HEK293 (cell line): ENCODE measurements around the gene RNF41.

Source experiments
- MZF1 ChIP-seq: fragments of 450-650 bp; formaldehyde crosslinking; IDR thresholded peaks from 2 replicates; pipeline ENCODE4 v1.5.1; 2017; ENCODE audit warnings: missing biosample characterization, missing genetic modification characterization, borderline replicate concordance
- SCRT2 ChIP-seq: fragments of 450-650 bp; formaldehyde crosslinking; IDR thresholded peaks from 2 replicates; pipeline ENCODE4 v1.5.1; 2016; ENCODE audit warnings: missing biosample characterization, missing genetic modification characterization
- SP3 ChIP-seq: fragments of 450-650 bp; formaldehyde crosslinking; IDR thresholded peaks from 2 replicates; pipeline ENCODE4 v1.5.1; 2016; ENCODE audit warnings: missing biosample characterization, missing genetic modification characterization
- ZEB2 ChIP-seq: fragments of 450-650 bp; formaldehyde crosslinking; IDR thresholded peaks from 2 replicates; pipeline ENCODE4 v1.5.1; 2016; ENCODE audit warnings: missing biosample characterization, missing genetic modification characterization
- ZNF121 ChIP-seq: fragments of 450-650 bp; formaldehyde crosslinking; IDR thresholded peaks from 2 replicates; pipeline ENCODE4 v1.5.1; 2016; ENCODE audit warnings: missing biosample characterization, missing genetic modification characterization
- ZNF169 ChIP-seq: fragments of 450-650 bp; formaldehyde crosslinking; IDR thresholded peaks from 2 replicates; pipeline ENCODE4 v1.5.1; 2016; ENCODE audit warnings: missing biosample characterization, missing genetic modification characterization
- ZNF24 ChIP-seq: fragments of 450-650 bp; formaldehyde crosslinking; IDR thresholded peaks from 2 replicates; pipeline ENCODE4 v1.5.1; 2016; ENCODE audit warnings: missing biosample characterization, missing genetic modification characterization
- ZNF248 ChIP-seq: fragments of 450-650 bp; formaldehyde crosslinking; IDR thresholded peaks from 2 replicates; pipeline ENCODE4 v1.5.1; 2017; ENCODE audit warnings: missing biosample characterization, missing genetic modification characterization
- ZNF600 ChIP-seq: fragments of 450-650 bp; formaldehyde crosslinking; IDR thresholded peaks from 2 replicates; pipeline ENCODE4 v1.5.1; 2016; ENCODE audit warnings: missing biosample characterization, missing genetic modification characterization
- TF ChIP-seq, protein P1 (sequence below): fragments of 450-650 bp; formaldehyde crosslinking; conservative IDR thresholded peaks from 2 replicates; pipeline ENCODE4 v1.5.1; 2016; ENCODE audit warnings: low read depth, missing biosample characterization, missing genetic modification characterization
- TF ChIP-seq, protein P2 (sequence below): fragments of 450-650 bp; formaldehyde crosslinking; IDR thresholded peaks from 2 replicates; pipeline ENCODE4 v1.5.1; 2017; ENCODE audit warnings: missing biosample characterization, missing genetic modification characterization
- TF ChIP-seq, protein P3 (sequence below): fragments of 450-650 bp; formaldehyde crosslinking; IDR thresholded peaks from 2 replicates; pipeline ENCODE4 v1.5.1; 2017; ENCODE audit warnings: missing biosample characterization, missing genetic modification characterization
- TF ChIP-seq, protein P4 (sequence below): fragments of 450-650 bp; formaldehyde crosslinking; IDR thresholded peaks from 2 replicates; pipeline ENCODE4 v1.5.1; 2016; ENCODE audit warnings: missing biosample characterization, missing genetic modification characterization
- TF ChIP-seq, protein P5 (sequence below): fragments of 450-650 bp; IDR thresholded peaks from 2 replicates; pipeline ENCODE4 v1.5.1; 2018; ENCODE audit warnings: missing biosample characterization, mild to moderate bottlenecking, missing genetic modification characterization
- TF ChIP-seq, protein P6 (sequence below): fragments of 450-650 bp; formaldehyde crosslinking; optimal IDR thresholded peaks from 2 replicates; pipeline ENCODE3; 2016; ENCODE audit warnings: missing biosample characterization, mild to moderate bottlenecking, missing genetic modification characterization
- TF ChIP-seq, protein P7 (sequence below): fragments of 450-650 bp; formaldehyde crosslinking; IDR thresholded peaks from 2 replicates; pipeline ENCODE4 v1.5.1; 2016; ENCODE audit warnings: missing biosample characterization, missing genetic modification characterization, low read depth
- TF ChIP-seq, protein P8 (sequence below): fragments of 450-650 bp; formaldehyde crosslinking; IDR thresholded peaks from 2 replicates; pipeline ENCODE4 v1.5.1; 2016; ENCODE audit warnings: missing biosample characterization, missing genetic modification characterization

Gene RNF41

DNA sequence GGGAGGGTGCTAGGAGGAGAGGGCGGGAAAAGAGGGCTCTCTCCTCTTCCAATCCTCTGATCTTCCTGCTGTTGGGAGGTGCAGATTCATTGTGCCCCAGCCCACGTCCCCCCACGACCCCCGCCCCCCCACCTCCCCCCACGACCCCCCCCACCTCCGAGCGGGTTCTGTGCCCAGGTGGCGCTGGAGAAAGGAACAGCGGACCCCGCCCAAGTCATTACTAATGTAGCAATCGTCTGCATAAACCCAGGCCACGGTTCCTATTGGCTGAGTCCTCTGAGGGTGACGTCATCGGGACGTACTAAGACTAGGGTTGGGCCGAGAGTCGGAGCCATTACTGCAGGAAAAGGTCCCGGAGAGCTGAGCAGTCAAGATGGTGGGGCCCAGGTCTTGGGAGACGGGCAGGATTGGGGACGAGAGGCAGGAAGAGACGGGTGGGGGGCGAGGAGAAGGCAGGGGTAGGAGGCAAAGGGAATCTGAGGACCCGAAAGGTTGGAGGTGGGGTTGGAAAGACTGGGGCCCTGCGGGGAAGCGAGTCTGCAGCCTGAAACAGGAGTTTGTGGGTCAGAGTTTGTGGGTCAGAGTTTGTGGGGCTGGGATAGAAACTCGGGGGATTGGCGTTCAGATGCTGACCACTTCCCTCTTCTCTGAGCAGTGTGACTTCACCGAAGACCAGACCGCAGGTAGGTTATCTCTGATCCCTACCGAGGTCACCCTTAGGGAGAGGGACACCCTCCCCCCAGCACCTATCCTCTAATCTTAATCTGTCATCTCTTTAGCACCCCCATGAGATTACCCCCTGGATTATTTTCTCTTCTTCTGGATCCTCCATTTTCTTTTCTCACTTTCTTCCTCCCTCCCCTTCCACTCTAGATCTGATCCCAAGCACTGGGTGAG is 63.4 kb downstream of the RNF41 start, which contains the start of gene MYL6 (continued):
- TF ChIP-seq, protein P1, sequence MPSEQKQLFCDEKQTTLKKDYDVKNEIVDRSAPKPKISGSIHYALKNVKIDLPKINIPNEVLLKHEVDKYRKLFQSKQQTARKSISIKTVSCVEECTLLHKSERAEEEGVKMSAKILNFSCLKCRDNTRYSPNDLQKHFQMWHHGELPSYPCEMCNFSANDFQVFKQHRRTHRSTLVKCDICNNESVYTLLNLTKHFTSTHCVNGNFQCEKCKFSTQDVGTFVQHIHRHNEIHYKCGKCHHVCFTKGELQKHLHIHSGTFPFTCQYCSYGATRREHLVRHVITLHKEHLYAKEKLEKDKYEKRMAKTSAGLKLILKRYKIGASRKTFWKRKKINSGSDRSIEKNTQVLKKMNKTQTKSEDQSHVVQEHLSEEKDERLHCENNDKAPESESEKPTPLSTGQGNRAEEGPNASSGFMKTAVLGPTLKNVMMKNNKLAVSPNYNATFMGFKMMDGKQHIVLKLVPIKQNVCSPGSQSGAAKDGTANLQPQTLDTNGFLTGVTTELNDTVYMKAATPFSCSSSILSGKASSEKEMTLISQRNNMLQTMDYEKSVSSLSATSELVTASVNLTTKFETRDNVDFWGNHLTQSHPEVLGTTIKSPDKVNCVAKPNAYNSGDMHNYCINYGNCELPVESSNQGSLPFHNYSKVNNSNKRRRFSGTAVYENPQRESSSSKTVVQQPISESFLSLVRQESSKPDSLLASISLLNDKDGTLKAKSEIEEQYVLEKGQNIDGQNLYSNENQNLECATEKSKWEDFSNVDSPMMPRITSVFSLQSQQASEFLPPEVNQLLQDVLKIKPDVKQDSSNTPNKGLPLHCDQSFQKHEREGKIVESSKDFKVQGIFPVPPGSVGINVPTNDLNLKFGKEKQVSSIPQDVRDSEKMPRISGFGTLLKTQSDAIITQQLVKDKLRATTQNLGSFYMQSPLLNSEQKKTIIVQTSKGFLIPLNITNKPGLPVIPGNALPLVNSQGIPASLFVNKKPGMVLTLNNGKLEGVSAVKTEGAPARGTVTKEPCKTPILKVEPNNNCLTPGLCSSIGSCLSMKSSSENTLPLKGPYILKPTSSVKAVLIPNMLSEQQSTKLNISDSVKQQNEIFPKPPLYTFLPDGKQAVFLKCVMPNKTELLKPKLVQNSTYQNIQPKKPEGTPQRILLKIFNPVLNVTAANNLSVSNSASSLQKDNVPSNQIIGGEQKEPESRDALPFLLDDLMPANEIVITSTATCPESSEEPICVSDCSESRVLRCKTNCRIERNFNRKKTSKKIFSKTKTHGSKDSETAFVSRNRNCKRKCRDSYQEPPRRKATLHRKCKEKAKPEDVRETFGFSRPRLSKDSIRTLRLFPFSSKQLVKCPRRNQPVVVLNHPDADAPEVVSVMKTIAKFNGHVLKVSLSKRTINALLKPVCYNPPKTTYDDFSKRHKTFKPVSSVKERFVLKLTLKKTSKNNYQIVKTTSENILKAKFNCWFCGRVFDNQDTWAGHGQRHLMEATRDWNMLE (tag by site-specific recombination), result no peak
- no peak for TF ChIP-seq ZNF248 (tag by site-specific recombination)
- TF ChIP-seq, protein P2, sequence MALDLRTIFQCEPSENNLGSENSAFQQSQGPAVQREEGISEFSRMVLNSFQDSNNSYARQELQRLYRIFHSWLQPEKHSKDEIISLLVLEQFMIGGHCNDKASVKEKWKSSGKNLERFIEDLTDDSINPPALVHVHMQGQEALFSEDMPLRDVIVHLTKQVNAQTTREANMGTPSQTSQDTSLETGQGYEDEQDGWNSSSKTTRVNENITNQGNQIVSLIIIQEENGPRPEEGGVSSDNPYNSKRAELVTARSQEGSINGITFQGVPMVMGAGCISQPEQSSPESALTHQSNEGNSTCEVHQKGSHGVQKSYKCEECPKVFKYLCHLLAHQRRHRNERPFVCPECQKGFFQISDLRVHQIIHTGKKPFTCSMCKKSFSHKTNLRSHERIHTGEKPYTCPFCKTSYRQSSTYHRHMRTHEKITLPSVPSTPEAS (tag by site-specific recombination), result peak; percentile 44; the same call in 1 of the 2 replicates
- TF ChIP-seq, protein P3, sequence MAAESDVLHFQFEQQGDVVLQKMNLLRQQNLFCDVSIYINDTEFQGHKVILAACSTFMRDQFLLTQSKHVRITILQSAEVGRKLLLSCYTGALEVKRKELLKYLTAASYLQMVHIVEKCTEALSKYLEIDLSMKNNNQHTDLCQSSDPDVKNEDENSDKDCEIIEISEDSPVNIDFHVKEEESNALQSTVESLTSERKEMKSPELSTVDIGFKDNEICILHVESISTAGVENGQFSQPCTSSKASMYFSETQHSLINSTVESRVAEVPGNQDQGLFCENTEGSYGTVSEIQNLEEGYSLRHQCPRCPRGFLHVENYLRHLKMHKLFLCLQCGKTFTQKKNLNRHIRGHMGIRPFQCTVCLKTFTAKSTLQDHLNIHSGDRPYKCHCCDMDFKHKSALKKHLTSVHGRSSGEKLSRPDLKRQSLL, result peak; percentile 47; the same call in 1 of the 2 replicates
- TF ChIP-seq, protein P4, sequence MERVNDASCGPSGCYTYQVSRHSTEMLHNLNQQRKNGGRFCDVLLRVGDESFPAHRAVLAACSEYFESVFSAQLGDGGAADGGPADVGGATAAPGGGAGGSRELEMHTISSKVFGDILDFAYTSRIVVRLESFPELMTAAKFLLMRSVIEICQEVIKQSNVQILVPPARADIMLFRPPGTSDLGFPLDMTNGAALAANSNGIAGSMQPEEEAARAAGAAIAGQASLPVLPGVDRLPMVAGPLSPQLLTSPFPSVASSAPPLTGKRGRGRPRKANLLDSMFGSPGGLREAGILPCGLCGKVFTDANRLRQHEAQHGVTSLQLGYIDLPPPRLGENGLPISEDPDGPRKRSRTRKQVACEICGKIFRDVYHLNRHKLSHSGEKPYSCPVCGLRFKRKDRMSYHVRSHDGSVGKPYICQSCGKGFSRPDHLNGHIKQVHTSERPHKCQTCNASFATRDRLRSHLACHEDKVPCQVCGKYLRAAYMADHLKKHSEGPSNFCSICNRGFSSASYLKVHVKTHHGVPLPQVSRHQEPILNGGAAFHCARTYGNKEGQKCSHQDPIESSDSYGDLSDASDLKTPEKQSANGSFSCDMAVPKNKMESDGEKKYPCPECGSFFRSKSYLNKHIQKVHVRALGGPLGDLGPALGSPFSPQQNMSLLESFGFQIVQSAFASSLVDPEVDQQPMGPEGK (tag by site-specific recombination), result peak; percentile 87
- peak; percentile 63; the same call in 1 of the 2 replicates for TF ChIP-seq ZNF169 (tag by site-specific recombination)
- TF ChIP-seq, protein P5, sequence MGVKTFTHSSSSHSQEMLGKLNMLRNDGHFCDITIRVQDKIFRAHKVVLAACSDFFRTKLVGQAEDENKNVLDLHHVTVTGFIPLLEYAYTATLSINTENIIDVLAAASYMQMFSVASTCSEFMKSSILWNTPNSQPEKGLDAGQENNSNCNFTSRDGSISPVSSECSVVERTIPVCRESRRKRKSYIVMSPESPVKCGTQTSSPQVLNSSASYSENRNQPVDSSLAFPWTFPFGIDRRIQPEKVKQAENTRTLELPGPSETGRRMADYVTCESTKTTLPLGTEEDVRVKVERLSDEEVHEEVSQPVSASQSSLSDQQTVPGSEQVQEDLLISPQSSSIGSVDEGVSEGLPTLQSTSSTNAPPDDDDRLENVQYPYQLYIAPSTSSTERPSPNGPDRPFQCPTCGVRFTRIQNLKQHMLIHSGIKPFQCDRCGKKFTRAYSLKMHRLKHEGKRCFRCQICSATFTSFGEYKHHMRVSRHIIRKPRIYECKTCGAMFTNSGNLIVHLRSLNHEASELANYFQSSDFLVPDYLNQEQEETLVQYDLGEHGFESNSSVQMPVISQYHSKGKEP (tag by site-specific recombination), result 0 out of 2 replicates have a peak, but pooled peaks have one; percentile 13
- TF ChIP-seq ZNF600, result peak; percentile 78
- TF ChIP-seq ZNF24 (tag by site-specific recombination), result peak; percentile 86
- 0 out of 2 replicates have a peak, but pooled peaks have one; percentile 40 for TF ChIP-seq MZF1 (tag by site-specific recombination)
- TF ChIP-seq, protein P6, sequence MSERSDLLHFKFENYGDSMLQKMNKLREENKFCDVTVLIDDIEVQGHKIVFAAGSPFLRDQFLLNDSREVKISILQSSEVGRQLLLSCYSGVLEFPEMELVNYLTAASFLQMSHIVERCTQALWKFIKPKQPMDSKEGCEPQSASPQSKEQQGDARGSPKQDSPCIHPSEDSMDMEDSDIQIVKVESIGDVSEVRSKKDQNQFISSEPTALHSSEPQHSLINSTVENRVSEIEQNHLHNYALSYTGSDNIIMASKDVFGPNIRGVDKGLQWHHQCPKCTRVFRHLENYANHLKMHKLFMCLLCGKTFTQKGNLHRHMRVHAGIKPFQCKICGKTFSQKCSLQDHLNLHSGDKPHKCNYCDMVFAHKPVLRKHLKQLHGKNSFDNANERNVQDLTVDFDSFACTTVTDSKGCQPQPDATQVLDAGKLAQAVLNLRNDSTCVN (tag by site-specific recombination), result peak; percentile 24
- peak; percentile 31; the same call in 1 of the 2 replicates for TF ChIP-seq SCRT2 (tag by site-specific recombination)
- TF ChIP-seq SP3 (tag by site-specific recombination), result peak; percentile 38
- peak; percentile 60; the same call in 1 of the 2 replicates for TF ChIP-seq ZEB2 (tag by site-specific recombination)
- TF ChIP-seq, protein P7, sequence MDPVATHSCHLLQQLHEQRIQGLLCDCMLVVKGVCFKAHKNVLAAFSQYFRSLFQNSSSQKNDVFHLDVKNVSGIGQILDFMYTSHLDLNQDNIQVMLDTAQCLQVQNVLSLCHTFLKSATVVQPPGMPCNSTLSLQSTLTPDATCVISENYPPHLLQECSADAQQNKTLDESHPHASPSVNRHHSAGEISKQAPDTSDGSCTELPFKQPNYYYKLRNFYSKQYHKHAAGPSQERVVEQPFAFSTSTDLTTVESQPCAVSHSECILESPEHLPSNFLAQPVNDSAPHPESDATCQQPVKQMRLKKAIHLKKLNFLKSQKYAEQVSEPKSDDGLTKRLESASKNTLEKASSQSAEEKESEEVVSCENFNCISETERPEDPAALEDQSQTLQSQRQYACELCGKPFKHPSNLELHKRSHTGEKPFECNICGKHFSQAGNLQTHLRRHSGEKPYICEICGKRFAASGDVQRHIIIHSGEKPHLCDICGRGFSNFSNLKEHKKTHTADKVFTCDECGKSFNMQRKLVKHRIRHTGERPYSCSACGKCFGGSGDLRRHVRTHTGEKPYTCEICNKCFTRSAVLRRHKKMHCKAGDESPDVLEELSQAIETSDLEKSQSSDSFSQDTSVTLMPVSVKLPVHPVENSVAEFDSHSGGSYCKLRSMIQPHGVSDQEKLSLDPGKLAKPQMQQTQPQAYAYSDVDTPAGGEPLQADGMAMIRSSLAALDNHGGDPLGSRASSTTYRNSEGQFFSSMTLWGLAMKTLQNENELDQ (tag by site-specific recombination), result no peak
- TF ChIP-seq ZNF121 (tag by site-specific recombination), result peak; percentile 66
- TF ChIP-seq, protein P8, sequence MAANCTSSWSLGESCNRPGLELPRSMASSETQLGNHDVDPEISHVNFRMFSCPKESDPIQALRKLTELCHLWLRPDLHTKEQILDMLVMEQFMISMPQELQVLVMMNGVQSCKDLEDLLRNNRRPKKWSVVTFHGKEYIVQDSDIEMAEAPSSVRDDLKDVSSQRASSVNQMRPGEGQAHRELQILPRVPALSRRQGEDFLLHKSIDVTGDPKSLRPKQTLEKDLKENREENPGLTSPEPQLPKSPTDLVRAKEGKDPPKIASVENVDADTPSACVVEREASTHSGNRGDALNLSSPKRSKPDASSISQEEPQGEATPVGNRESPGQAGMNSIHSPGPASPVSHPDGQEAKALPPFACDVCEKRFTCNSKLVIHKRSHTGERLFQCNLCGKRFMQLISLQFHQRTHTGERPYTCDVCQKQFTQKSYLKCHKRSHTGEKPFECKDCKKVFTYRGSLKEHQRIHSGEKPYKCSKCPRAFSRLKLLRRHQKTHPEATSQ (tag by site-specific recombination), result peak; percentile 87
